ENCODE measurements around the gene HEATR5B.

- TF ChIP-seq GATA3 (IDR thresholded peaks at IDR 0.05; ENCODE audit: low read depth, low read length) (no peak), GATA2 (IDR thresholded peaks at IDR 0.05; ENCODE audit: low read depth, low read length) (no peak)
These were observed 96.2 kb downstream of the HEATR5B start for GRCh38 chr2:36988008-36988407.
